Fibroblast of lung (primary cell): Measurements from ENCODE around the gene HMGN1. TPM values are rescaled to one million over a fixed set of nuclear protein-coding genes. Genes with fewer than 3 reads are reported as not detected.

Experiments used
- DNase-seq, 2 donors: peaks; one replicate each; pipeline versions ENCODE4 v3.0.0 to v3.0.0-alpha.2; 2010; ENCODE audit warnings: low read depth in 2 of 2
- H2AFZ ChIP-seq: 2 replicates; pipeline ENCODE4 v1.5.1; 2012; ENCODE audit warnings: low read length, control low read depth, inconsistent platforms
- H3K27ac ChIP-seq: 2 replicates; pipeline ENCODE4 v1.5.1; 2011; ENCODE audit warnings: low read length, control low read depth; ENCODE audit not compliant: insufficient read depth
- H3K27me3 ChIP-seq: 2 replicates; pipeline ENCODE4 v1.5.1; 2011; ENCODE audit warnings: mild to moderate bottlenecking, low read length; ENCODE audit not compliant: control insufficient read depth, insufficient read depth
- H3K36me3 ChIP-seq: 2 replicates; pipeline ENCODE4 v1.5.1; 2011; ENCODE audit warnings: low read length; ENCODE audit not compliant: control insufficient read depth, insufficient read depth
- H3K4me1 ChIP-seq: 2 replicates; pipeline ENCODE4 v1.5.1; 2011; ENCODE audit warnings: low read length; ENCODE audit not compliant: control insufficient read depth, insufficient read depth; ENCODE audit errors: extremely low read depth
- H3K4me2 ChIP-seq: 2 replicates; pipeline ENCODE4 v1.5.1; 2011; ENCODE audit warnings: low read length, control low read depth; ENCODE audit not compliant: insufficient read depth; ENCODE audit errors: extremely low read depth
- H3K4me3 ChIP-seq, 4 experiments: fragments of 200-600 bp in 1 of 4; sonication (generic) in 1 of 4; replicated peaks in 1 of 4; 2 replicates each; pipeline ENCODE4 v1.5.1; 2011 to 2016; ENCODE audit warnings: low read length in 4 of 4, low read depth in 3 of 4, mild to moderate bottlenecking in 3 of 4, control low read depth in 2 of 4, inconsistent platforms in 1 of 4, mixed read lengths in 1 of 4; ENCODE audit not compliant: insufficient read depth in 1 of 4; ENCODE audit errors: control extremely low read depth in 1 of 4
- H3K79me2 ChIP-seq: 2 replicates; pipeline ENCODE4 v1.5.1; 2012; ENCODE audit warnings: mild to moderate bottlenecking, low read length, inconsistent platforms; ENCODE audit not compliant: control insufficient read depth, insufficient read depth
- H3K9ac ChIP-seq: 2 replicates; pipeline ENCODE4 v1.5.1; 2011; ENCODE audit warnings: mild to moderate bottlenecking, low read length, control low read depth; ENCODE audit not compliant: insufficient read depth
- H3K9me3 ChIP-seq: 2 replicates; pipeline ENCODE4 v1.5.1; 2012; ENCODE audit warnings: low read depth, low read length; ENCODE audit not compliant: control insufficient read depth, insufficient read depth
- H4K20me1 ChIP-seq: 2 replicates; pipeline ENCODE4 v1.5.1; 2011; ENCODE audit warnings: low read length; ENCODE audit not compliant: control insufficient read depth, insufficient read depth; ENCODE audit errors: extremely low read depth
- CTCF ChIP-seq, 2 donors: IDR thresholded peaks in 1 of 2; conservative IDR thresholded peaks in 1 of 2; 1 replicate in 1 of 2; 2 replicates in 1 of 2; pipeline ENCODE4 v1.5.1; 2011 to 2012; ENCODE audit warnings: low read length in 2 of 2, control low read depth in 1 of 2, inconsistent platforms in 1 of 2, low read depth in 1 of 2, mild to moderate bottlenecking in 1 of 2
- EZH2 ChIP-seq: IDR thresholded peaks from 2 replicates; pipeline ENCODE4 v1.5.1; 2012; ENCODE audit warnings: low read length, control low read depth, mild to moderate bottlenecking; ENCODE audit errors: missing control alignments
- polyA plus RNA-seq, 2 donors: library from polyadenylated mRNA; depleted of rRNA in 1 of 2; stranded (reverse) in 1 of 2; unstranded in 1 of 2; fragments of >200 nt; gene quantifications; 2 replicates each; pipeline ENCODE4 v1.2.1, GENCODE V29; 2011 to 2012; ENCODE audit warnings: missing spikeins in 1 of 2
- total RNA-seq: library from RNA; depleted of rRNA; stranded (reverse); fragments of >200 nt; gene quantifications from 2 replicates; pipeline ENCODE4 v1.2.1, GENCODE V29; 2014

Gene HMGN1
- total and polyA plus RNA-seq, 2 donors (not counting 1 experiment from before 2014, with no cell fraction given): 160 to 171 TPM

GRCh38 chr21:39346671-39347331 is 2.1 kb downstream of the HMGN1 start:
- Histone ChIP-seq H3K4me2 (peak overlapping the region; percentile 99), H2AFZ (no peak overlapping the region), H3K4me3 (peak overlapping the region; percentile 32 to 98 (median 82)), H3K36me3 (peaks cover 4% of the 10 kb centered on the region), H3K27ac (no peak overlapping the region), H3K4me1 (peaks cover 6% of the 10 kb centered on the region), H3K9ac (no peak overlapping the region), H3K27me3 (no peaks in the 10 kb centered on the region), H3K9me3 (no peaks in the 10 kb centered on the region), H4K20me1 (no peaks in the 10 kb centered on the region), H3K79me2 (peaks cover 34% of the 10 kb centered on the region)
- TF ChIP-seq EZH2 (no peak), CTCF (conservative IDR thresholded peaks at IDR 0.05 in 1 of 2, IDR thresholded peaks at IDR 0.05 in 1 of 2; ENCODE audit: low read depth in 1 of 2, low read length in 2 of 2) (no peak)
- no peak for DNase-seq

- Histone ChIP-seq H3K36me3 (peaks cover 4% of the 10 kb centered on the region), H4K20me1 (no peaks in the 10 kb centered on the region), H3K27me3 (no peaks in the 10 kb centered on the region), H3K4me3 (peak overlapping the region; percentile 32 to 98 (median 82)), H3K4me1 (peaks cover 6% of the 10 kb centered on the region), H3K27ac (no peak overlapping the region), H3K9ac (no peak overlapping the region), H3K9me3 (no peaks in the 10 kb centered on the region), H3K4me2 (peak overlapping the region; percentile 99), H2AFZ (no peak overlapping the region), H3K79me2 (peaks cover 34% of the 10 kb centered on the region)
- no peak for DNase-seq
- TF ChIP-seq EZH2 (no peak), CTCF (conservative IDR thresholded peaks at IDR 0.05 in 1 of 2, IDR thresholded peaks at IDR 0.05 in 1 of 2; ENCODE audit: low read depth in 1 of 2, low read length in 2 of 2) (no peak)
These were observed 2.7 kb downstream of the HMGN1 start for GRCh38 chr21:39346206-39346605.

- Histone ChIP-seq H4K20me1 (no peaks in the 10 kb centered on the region), H3K4me3 (peak overlapping the region in 1 of 4 experiments; percentile 24), H2AFZ (no peak overlapping the region), H3K79me2 (peaks cover 34% of the 10 kb centered on the region), H3K9me3 (no peaks in the 10 kb centered on the region), H3K9ac (no peak overlapping the region), H3K27ac (no peak overlapping the region), H3K4me1 (peaks cover 6% of the 10 kb centered on the region), H3K36me3 (peaks cover 4% of the 10 kb centered on the region), H3K4me2 (peak overlapping the region; percentile 16), H3K27me3 (no peaks in the 10 kb centered on the region)
- DNase-seq: no peak
- no peak for TF ChIP-seq EZH2
- TF ChIP-seq CTCF (conservative IDR thresholded peaks at IDR 0.05 in 1 of 2, IDR thresholded peaks at IDR 0.05 in 1 of 2; ENCODE audit: low read depth in 1 of 2, low read length in 2 of 2): no peak
These were observed 3.4 kb downstream of the HMGN1 start for GRCh38 chr21:39345440-39345839.
